PFSK-1 (cell line): ENCODE measurements around the gene GRIK3.

Source experiments
- FOXP2 ChIP-seq: optimal IDR thresholded peaks from 2 replicates; pipeline ENCODE3; 2011; ENCODE audit warnings: borderline replicate concordance, control low read depth, inconsistent platforms; ENCODE audit not compliant: insufficient read depth; ENCODE audit errors: extremely low read length, extremely low read depth
- POLR2AphosphoS5 ChIP-seq: IDR thresholded peaks from 2 replicates; pipeline ENCODE4 v1.6.1; 2012; ENCODE audit warnings: low read depth, mild to moderate bottlenecking, control low read depth, low read length, moderate library complexity
- SIN3A ChIP-seq: IDR thresholded peaks from 2 replicates; pipeline ENCODE4 v1.6.1; 2012; ENCODE audit warnings: mild to moderate bottlenecking, low read length, moderate library complexity, borderline replicate concordance; ENCODE audit not compliant: insufficient read depth
- TAF1 ChIP-seq: IDR thresholded peaks from 2 replicates; pipeline ENCODE4 v1.6.1; 2012; ENCODE audit warnings: low read length, control low read depth, borderline replicate concordance; ENCODE audit not compliant: insufficient read depth
- TF ChIP-seq, protein P1 (sequence below), 2 experiments: IDR thresholded peaks; 2 replicates each; pipeline versions ENCODE4 v1.6.1 to v1.8.0; 2011 to 2012; ENCODE audit warnings: low read depth in 2 of 2, low read length in 2 of 2, control low read depth in 1 of 2, inconsistent platforms in 1 of 2, mild to moderate bottlenecking in 1 of 2, moderate library complexity in 1 of 2; ENCODE audit not compliant: insufficient read depth in 1 of 2

The GRIK3 gene

DNA sequence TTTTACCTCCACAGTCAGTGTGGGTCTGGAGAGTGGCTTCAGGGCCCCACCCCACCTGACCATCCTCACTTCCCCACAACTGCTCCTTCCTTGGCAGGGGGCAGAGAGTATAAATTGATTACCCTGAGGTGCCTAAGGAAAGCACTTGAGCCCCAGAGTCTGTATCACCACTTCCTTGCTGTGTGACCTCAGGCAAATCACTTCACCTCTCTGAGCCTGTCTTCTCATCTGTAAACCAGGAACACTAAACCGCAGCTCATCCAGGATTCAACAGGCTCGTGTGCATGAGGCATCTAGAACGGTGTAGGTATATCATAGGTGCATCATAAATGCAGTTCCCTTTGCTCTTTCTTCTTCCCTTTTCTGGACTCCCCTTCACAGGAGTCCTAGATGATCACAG is 43.4 kb downstream of the GRIK3 start:
- TF ChIP-seq FOXP2: no peak
- no peak for TF ChIP-seq TAF1
- TF ChIP-seq, protein P1, sequence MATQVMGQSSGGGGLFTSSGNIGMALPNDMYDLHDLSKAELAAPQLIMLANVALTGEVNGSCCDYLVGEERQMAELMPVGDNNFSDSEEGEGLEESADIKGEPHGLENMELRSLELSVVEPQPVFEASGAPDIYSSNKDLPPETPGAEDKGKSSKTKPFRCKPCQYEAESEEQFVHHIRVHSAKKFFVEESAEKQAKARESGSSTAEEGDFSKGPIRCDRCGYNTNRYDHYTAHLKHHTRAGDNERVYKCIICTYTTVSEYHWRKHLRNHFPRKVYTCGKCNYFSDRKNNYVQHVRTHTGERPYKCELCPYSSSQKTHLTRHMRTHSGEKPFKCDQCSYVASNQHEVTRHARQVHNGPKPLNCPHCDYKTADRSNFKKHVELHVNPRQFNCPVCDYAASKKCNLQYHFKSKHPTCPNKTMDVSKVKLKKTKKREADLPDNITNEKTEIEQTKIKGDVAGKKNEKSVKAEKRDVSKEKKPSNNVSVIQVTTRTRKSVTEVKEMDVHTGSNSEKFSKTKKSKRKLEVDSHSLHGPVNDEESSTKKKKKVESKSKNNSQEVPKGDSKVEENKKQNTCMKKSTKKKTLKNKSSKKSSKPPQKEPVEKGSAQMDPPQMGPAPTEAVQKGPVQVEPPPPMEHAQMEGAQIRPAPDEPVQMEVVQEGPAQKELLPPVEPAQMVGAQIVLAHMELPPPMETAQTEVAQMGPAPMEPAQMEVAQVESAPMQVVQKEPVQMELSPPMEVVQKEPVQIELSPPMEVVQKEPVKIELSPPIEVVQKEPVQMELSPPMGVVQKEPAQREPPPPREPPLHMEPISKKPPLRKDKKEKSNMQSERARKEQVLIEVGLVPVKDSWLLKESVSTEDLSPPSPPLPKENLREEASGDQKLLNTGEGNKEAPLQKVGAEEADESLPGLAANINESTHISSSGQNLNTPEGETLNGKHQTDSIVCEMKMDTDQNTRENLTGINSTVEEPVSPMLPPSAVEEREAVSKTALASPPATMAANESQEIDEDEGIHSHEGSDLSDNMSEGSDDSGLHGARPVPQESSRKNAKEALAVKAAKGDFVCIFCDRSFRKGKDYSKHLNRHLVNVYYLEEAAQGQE (IDR thresholded peaks at IDR 0.05; ENCODE audit: insufficient read depth in 1 of 2, low read depth in 2 of 2, low read length in 2 of 2): no peak
- no peak for TF ChIP-seq SIN3A
- TF ChIP-seq POLR2AphosphoS5: no peak

DNA sequence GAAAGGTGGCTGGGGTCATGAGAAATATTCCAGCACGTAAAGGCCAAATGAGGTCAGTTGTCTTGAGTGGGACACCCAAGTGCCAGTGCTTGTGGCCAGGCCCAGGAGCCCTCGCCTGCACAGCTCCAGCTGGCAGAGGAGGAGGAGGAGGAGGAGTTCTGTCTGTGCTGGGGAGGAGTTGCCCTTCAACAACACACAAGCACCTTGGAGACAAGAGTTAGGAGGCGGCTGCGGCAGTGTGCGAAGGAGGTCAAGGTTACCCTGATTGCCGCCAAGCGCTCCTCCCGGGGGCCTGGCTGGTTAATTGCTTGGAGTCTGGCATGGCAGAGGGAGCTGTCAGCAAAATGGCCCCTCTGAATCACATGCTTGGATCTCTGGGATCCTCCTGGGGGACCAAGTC is 45.1 kb downstream of the GRIK3 start:
- no peak for TF ChIP-seq SIN3A
- no peak for TF ChIP-seq FOXP2
- TF ChIP-seq, protein P1 (IDR thresholded peaks at IDR 0.05; ENCODE audit: insufficient read depth in 1 of 2, low read depth in 2 of 2, low read length in 2 of 2): no peak

DNA sequence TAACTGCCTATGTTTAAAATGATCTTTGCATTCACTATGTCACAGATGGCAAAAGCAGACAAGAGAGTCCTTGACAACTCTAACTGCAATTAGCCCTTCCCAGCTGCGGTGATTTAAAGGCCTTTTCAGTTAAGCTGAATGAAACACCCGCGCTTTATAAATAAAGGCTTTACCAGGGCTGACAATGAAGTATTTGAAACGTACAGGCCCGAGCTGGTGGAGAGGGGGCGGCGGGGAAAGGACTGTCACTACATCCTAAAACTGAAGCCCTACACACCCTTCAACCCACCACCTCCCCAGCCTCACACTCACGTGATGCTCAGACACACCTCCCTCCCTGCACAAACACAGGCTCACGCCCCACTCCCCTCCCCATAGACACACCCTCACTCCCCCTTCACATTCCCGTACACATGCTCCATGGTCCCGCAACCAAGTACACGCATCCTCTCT is 45.5 kb downstream of the GRIK3 start:
- TF ChIP-seq POLR2AphosphoS5 (no peak), TAF1 (no peak), SIN3A (no peak), FOXP2 (no peak)
- TF ChIP-seq, protein P1 (IDR thresholded peaks at IDR 0.05; ENCODE audit: insufficient read depth in 1 of 2, low read depth in 2 of 2, low read length in 2 of 2): no peak

DNA sequence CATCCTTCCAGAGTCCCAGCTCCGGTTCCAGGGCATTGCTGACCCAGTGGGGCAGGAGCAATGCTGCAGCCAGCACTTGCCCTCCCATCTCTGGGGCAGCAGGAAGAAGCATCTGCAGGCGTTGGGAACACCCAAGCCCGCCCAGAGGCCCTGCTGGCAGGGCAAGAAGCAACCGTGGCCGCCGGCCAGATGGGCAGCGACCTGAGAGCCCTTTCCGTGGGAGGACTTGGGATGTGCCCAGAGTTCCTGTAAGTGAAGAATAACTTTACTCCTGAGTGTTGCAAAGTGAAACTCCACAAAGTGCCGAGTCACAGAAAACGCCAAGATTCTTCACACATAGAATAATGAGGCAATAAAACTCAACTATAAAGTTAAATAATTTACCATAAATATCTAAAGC is 46.0 kb downstream of the GRIK3 start:
- TF ChIP-seq TAF1: no peak
- no peak for TF ChIP-seq FOXP2
- TF ChIP-seq SIN3A: no peak
- TF ChIP-seq POLR2AphosphoS5: no peak
- TF ChIP-seq, protein P1 (IDR thresholded peaks at IDR 0.05; ENCODE audit: insufficient read depth in 1 of 2, low read depth in 2 of 2, low read length in 2 of 2): no peak

GRCh38 chr1:36987276-36987675 is 47.0 kb downstream of the GRIK3 start:
- TF ChIP-seq SIN3A (no peak), POLR2AphosphoS5 (no peak), TAF1 (no peak), FOXP2 (no peak)
- TF ChIP-seq, protein P1 (IDR thresholded peaks at IDR 0.05; ENCODE audit: insufficient read depth in 1 of 2, low read depth in 2 of 2, low read length in 2 of 2): no peak
